HG03103 (cell line): ENCODE data around the gene TMEM108.

Experiments used
- ATAC-seq: cut with Tn5 transposase; IDR thresholded peaks from one replicate; pipeline ENCODE4 v1.9.1; 2021; ENCODE audit warnings: low read depth; ENCODE audit not compliant: unreplicated experiment

Gene TMEM108

DNA sequence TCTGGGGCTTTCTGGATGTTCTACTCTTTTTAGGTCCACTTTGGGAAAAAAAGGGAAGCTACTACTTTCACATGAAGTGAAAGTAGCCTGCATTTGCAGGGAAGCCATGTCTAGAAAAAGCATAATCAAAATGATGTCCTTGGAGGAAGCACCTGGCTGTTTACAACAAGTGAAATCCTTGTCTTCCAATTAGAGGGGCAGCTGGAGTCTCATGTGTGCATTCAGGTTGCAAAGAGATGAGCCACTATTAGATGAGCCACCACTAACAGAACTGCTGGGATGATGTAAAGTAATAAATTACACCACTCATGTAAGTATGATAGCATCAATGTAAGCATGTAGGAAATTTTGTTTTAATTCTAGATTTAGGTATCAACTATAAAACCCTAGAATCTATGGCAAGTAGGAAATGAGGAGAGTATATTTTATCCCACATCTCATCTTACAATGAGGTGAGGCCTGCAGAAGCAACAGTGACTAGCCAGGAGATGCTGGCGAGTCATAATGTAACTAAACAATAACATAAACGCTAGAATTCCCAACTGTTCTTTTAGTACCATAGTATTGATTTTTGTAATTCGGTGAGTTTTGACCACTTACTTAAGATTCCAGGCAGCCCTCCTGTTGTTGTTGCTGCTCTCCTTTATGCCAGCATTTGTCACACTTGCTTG is 75.9 kb downstream of the TMEM108 start:
- no peak for ATAC-seq

- no peak for ATAC-seq
Measured at GRCh38 chr3:133115176-133115575, 77.0 kb downstream of the TMEM108 start.

GRCh38 chr3:133117342-133117741 is 79.2 kb downstream of the TMEM108 start:
- ATAC-seq = no peak

DNA sequence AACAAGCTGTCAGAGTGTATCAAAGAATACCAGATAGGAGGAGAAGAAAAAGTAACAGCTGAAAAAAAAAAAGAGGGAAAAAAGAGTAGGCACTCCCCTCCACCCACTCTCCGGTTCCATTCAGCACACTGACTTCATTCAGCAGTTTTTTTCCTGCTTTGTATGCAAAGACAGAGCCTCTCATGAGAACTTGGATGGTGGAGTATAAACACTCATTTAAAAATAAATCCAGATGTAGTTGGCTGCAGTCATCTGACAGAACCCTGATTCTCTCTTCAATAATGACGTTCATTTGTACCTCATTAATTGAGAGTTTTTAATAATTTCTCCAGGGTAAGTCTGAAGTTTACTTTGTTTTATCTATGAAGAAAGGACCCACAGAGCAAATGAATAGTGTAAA is 81.0 kb downstream of the TMEM108 start:
- ATAC-seq = no peak

DNA sequence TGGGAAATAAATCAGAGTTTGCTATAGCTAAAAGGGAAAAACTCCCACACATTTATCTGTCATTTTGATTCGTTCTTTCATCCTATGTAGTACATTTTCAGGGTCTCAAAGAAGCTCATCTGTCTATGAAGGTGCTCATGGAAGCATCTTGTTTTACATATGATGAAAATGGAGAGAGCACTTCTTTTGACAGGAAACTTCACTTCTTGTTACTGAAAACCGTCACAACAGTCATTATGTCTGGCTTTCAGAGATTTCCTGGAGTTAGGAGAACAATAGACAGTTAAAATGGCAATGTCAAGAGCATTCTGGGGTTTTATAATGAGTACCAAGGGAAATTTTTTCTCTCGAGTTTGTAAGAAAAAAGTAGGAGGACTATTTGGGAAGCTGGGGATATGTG is 83.3 kb downstream of the TMEM108 start:
- ATAC-seq = no peak

DNA sequence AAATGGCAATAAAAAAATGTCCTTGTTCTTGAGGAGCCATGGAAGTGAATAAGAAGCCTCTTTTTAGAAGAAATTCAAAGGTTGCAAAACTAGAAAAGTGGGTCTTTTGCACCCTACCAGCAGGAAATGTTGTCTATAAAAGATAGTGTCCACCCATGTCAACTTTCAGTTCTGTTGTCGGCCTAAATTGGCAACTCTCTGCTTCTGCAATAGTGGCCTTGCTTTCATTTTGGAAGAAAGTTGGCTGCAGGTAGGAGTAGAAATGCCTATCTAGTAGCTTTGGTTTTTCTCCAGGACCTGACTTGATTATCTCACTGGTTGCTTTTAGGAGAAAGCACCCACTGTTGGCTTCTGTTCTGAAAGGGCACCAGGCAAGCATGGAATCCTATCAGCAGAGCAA is 85.4 kb downstream of the TMEM108 start:
- no peak for ATAC-seq

DNA sequence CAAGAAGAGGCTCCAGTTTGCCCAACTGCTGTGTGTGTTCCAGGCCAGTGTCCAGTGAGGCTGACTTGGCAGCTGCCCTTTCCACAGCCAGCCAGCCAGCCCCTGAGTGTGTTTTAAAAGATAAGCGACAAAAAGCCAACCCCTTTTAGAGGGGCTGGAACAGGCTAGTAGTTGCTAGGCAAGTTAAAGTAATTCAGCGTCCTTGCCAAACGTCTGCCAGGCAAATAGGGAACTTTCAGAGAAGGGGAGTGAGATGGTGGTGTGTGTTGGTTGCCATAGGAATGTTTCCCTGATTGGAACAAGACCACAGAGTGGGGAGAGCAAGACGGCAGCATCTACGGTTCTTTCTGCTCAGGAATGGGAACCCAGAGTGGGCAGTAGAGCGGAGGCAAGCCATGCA is 86.3 kb downstream of the TMEM108 start:
- no peak for ATAC-seq

DNA sequence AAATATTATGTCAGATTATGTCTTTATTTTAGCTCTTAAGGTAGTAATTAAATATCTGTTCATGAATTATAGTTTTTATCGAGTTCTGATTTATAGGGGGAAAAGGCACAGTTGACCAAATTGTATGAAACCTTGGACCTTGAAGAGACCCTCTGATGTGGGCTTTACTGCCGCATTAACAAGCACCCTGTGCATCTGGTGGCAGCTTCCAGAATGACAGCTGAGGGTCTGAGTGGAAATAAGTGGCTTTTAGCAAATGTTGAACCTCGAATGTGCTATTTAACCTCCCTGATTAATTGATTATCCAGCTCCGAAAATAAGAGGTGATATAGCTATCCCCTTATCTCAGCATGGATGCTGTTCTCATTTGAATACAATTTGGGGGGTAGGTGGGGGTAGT is 87.0 kb downstream of the TMEM108 start:
- ATAC-seq = no peak

- ATAC-seq = no peak
Measured at GRCh38 chr3:133125802-133126201, 87.6 kb downstream of the TMEM108 start.

DNA sequence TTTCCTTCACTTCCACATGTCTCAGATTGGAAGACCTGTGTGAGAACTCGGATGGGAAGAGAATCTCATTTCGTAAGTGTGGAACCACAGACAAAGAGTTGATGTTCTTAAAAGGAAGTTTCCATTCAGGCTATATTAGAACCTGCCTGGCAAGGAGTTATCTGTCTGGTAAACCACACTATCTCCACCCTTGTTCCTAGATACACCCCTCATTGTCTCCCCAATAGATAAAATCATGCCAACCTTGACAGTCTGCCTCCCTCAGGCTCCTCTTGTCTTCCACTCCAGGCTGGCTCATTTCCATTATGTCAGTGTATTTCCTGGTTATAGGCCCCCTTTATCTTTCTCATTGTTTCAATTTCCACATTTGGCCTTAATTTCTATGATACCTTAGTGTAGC is 89.2 kb downstream of the TMEM108 start:
- ATAC-seq = no peak

GRCh38 chr3:133130168-133130567 is 92.0 kb downstream of the TMEM108 start:
- no peak for ATAC-seq

GRCh38 chr3:133135306-133135705 is 97.1 kb downstream of the TMEM108 start:
- ATAC-seq = no peak

DNA sequence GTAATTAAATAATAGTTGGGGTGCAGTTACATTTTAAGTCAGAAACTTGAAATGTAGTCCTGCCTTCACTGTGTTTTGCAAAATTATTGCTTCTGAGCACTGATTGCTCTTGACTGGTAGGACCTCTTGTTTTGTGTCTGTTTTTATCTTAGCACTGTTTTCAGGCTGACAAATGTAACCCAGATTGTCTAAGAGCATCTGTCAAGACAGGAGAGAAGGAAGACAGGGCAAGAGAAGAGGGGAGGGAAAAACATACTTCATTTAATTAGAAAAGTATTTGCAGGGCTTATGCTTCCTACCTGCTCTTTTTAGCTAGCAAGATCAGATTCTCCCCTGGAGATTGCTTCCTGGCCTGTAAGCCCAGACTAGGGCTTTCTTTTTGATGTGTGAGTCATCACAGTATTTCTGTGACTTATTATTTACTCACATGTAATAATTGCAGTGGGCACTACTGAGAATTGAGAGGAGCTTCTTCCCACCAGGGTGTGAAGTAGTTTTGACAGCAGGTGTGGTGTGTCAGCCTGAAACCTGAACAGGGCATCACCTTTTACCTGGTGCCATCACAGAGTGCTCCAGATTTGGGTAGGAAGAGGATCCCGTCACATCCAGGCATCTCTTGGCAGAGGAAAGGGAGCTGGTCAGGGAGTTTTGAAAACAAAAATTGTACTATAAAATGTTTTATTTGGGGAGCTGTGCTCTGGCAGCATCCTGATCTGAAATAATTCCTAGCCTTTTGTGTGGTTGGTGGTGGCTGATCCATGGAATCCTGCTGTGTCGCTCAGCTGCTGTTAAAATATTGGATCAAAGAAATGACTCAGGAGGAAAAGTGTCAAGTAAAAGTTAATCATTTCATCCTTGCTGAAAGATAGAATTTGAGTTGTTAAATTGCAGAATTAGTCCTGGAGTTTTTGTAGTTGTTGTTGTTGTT is 98.2 kb downstream of the TMEM108 start:
- no peak for ATAC-seq

GRCh38 chr3:133137042-133137996 is 99.1 kb downstream of the TMEM108 start:
- ATAC-seq = peak; percentile 5

GRCh38 chr3:133138017-133138416 is 99.8 kb downstream of the TMEM108 start:
- ATAC-seq = peak; percentile 85

DNA sequence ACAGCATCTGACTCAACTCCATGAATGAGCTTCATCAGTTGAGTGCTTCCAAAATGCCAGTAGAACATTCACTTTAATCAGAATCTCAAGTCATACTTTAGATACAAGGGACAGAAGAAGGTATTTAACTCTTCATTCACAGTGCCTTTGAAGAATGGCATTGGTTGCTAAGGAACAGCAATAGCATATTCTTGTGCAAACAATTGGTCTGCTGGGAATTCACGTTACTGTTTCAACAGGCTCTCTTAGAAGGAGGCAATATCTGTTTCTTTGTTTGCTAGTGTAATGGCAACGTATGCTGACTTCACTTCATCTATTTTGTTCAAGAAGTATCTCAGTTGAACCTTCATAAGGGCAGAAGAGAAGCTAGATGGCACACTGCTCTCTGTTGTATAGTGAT is 113.9 kb downstream of the TMEM108 start:
- no peak for ATAC-seq

- no peak for ATAC-seq
Measured at GRCh38 chr3:133152681-133153220, 114.6 kb downstream of the TMEM108 start.

GRCh38 chr3:133153382-133153781 is 115.2 kb downstream of the TMEM108 start:
- ATAC-seq = no peak

DNA sequence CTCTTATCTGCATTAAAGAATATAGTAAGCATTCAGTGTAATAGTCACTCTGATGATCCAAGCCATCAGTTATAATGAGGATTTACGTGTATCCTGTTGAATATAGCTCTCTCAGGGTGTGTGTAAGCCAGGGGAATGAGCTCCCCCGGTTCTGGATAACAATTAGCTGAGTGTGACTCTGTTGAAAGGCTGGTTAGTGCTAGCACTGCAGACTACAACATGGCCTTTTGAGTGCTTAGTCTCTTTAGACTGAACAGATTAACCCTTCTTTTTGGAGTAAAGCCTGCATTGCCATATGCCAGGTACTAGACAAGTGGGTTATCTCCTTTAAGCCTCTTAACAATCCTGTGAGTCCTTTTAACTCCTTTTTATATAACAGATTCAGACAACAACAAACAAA is 119.5 kb downstream of the TMEM108 start:
- no peak for ATAC-seq

GRCh38 chr3:133158686-133159085 is 120.5 kb downstream of the TMEM108 start:
- no peak for ATAC-seq
